HEK293 (cell line): Measurements from ENCODE around the gene LCAT.

Experiments
- CTCF ChIP-seq: fragments of 450-650 bp; formaldehyde crosslinking; IDR thresholded peaks from 2 replicates; pipeline ENCODE4 v1.5.1; 2016; ENCODE audit warnings: missing biosample characterization, missing genetic modification characterization
- KLF1 ChIP-seq: fragments of 450-650 bp; formaldehyde crosslinking; IDR thresholded peaks from 2 replicates; pipeline ENCODE4 v1.5.1; 2016; ENCODE audit warnings: missing biosample characterization, missing genetic modification characterization
- KLF8 ChIP-seq: fragments of 450-650 bp; formaldehyde crosslinking; IDR thresholded peaks from 2 replicates; pipeline ENCODE4 v1.5.1; 2016; ENCODE audit warnings: missing biosample characterization, missing genetic modification characterization
- KLF9 ChIP-seq: fragments of 450-650 bp; formaldehyde crosslinking; IDR thresholded peaks from 2 replicates; pipeline ENCODE4 v1.5.1; 2016; ENCODE audit warnings: missing biosample characterization, missing genetic modification characterization, low read depth
- MZF1 ChIP-seq: fragments of 450-650 bp; formaldehyde crosslinking; IDR thresholded peaks from 2 replicates; pipeline ENCODE4 v1.5.1; 2017; ENCODE audit warnings: missing biosample characterization, missing genetic modification characterization, borderline replicate concordance
- PRDM4 ChIP-seq: fragments of 450-650 bp; formaldehyde crosslinking; IDR thresholded peaks from 2 replicates; pipeline ENCODE4 v1.5.1; 2017; ENCODE audit warnings: missing biosample characterization, missing genetic modification characterization
- RBAK ChIP-seq: fragments of 450-650 bp; formaldehyde crosslinking; IDR thresholded peaks from 2 replicates; pipeline ENCODE4 v1.5.1; 2016; ENCODE audit warnings: missing biosample characterization, missing genetic modification characterization
- ZFP41 ChIP-seq: fragments of 450-650 bp; formaldehyde crosslinking; IDR thresholded peaks from 2 replicates; pipeline ENCODE4 v1.5.1; 2016; ENCODE audit warnings: missing biosample characterization, missing genetic modification characterization, borderline replicate concordance
- ZNF239 ChIP-seq: fragments of 450-650 bp; formaldehyde crosslinking; IDR thresholded peaks from 2 replicates; pipeline ENCODE4 v1.5.1; 2016; ENCODE audit warnings: missing biosample characterization, missing genetic modification characterization
- ZNF501 ChIP-seq: fragments of 450-650 bp; formaldehyde crosslinking; IDR thresholded peaks from 2 replicates; pipeline ENCODE4 v1.5.1; 2016; ENCODE audit warnings: missing biosample characterization, missing genetic modification characterization
- ZNF510 ChIP-seq: fragments of 450-650 bp; formaldehyde crosslinking; IDR thresholded peaks from 2 replicates; pipeline ENCODE4 v1.5.1; 2018; ENCODE audit warnings: mild to moderate bottlenecking, missing genetic modification characterization, missing biosample characterization; ENCODE audit not compliant: insufficient replicate concordance
- ZNF670 ChIP-seq: fragments of 450-650 bp; formaldehyde crosslinking; IDR thresholded peaks from 2 replicates; pipeline ENCODE4 v1.5.1; 2016; ENCODE audit warnings: missing biosample characterization, missing genetic modification characterization, low read depth
- ZSCAN23 ChIP-seq: fragments of 450-650 bp; formaldehyde crosslinking; IDR thresholded peaks from 2 replicates; pipeline ENCODE4 v1.5.1; 2016; ENCODE audit warnings: missing biosample characterization, missing genetic modification characterization

GRCh38 chr16:67988675-67989074 lies 44.8 kb upstream of the LCAT start:
- TF ChIP-seq PRDM4 = no peak
- TF ChIP-seq RBAK (tag by site-specific recombination) = no peak
- TF ChIP-seq KLF9 (tag by site-specific recombination) = no peak
- TF ChIP-seq MZF1 (tag by site-specific recombination) = no peak
- no peak for TF ChIP-seq CTCF (tag by site-specific recombination)
- no peak for TF ChIP-seq ZNF670 (tag by site-specific recombination)
- TF ChIP-seq KLF8 = no peak
- no peak for TF ChIP-seq ZFP41 (tag by site-specific recombination)
- TF ChIP-seq KLF1 = no peak
- TF ChIP-seq ZNF510 (tag by site-specific recombination) = no peak
- no peak for TF ChIP-seq ZSCAN23 (tag by site-specific recombination)
- no peak for TF ChIP-seq ZNF239 (tag by site-specific recombination)
- TF ChIP-seq ZNF501 (tag by site-specific recombination) = no peak
